Stomach (tissue), 9 donors: ENCODE data around the gene NFILZ. TPM values are rescaled to one million over a fixed set of nuclear protein-coding genes. Genes with fewer than 3 reads are reported as not detected.

Experiments used
- DNase-seq, 2 donors: peaks; one replicate each; pipeline versions ENCODE4 v3.0.0 to v3.0.0-alpha.2; 2013 to 2019
- H3K27ac ChIP-seq, 5 donors: fragments of 200-600 bp in 4 of 5; sonication (generic) in 4 of 5; one replicate each; pipeline ENCODE4 v1.5.1; 2013 to 2019; ENCODE audit warnings: mild to moderate bottlenecking in 1 of 5, moderate library complexity in 1 of 5
- H3K27me3 ChIP-seq, 3 donors: fragments of 200-600 bp; sonication (generic); one replicate each; pipeline ENCODE4 v1.5.1; 2017 to 2019; ENCODE audit warnings: mixed run types in 1 of 3
- H3K36me3 ChIP-seq, 4 donors: fragments of 200-600 bp; sonication (generic); 1 replicate in 3 of 4; 2 replicates in 1 of 4; pipeline ENCODE4 v1.5.1; 2016 to 2019
- H3K4me1 ChIP-seq, 4 donors: fragments of 200-600 bp; sonication (generic); one replicate each; pipeline ENCODE4 v1.5.1; 2016 to 2019
- H3K4me3 ChIP-seq, 4 donors: fragments of 200-600 bp; sonication (generic) in 3 of 4; one replicate each; pipeline ENCODE4 v1.5.1; 2016 to 2019; ENCODE audit warnings: mild to moderate bottlenecking in 1 of 4
- H3K9me3 ChIP-seq, 4 donors: fragments of 200-600 bp; sonication (generic); one replicate each; pipeline ENCODE4 v1.5.1; 2016 to 2019
- EP300 ChIP-seq: sonication (generic); formaldehyde crosslinking; IDR thresholded peaks from one replicate; pipeline ENCODE4 v1.6.1; 2017; ENCODE audit warnings: antibody characterized with exemption
- POLR2A ChIP-seq, 4 donors: fragments of 450-650 bp; IDR thresholded peaks; one replicate each; pipeline ENCODE4 v1.6.1; 2016; ENCODE audit warnings: antibody characterized with exemption in 4 of 4, control low read depth in 2 of 4, mild to moderate bottlenecking in 1 of 4, moderate library complexity in 1 of 4
- POLR2AphosphoS5 ChIP-seq, 3 donors: sonication (generic); formaldehyde crosslinking; IDR thresholded peaks; one replicate each; pipeline ENCODE4 v1.6.1; 2016; ENCODE audit warnings: antibody characterized with exemption in 3 of 3
- WGBS, 5 donors: extraction: QIAGEN DNeasy Blood & Tissue Kit in 3 of 5; methylation state at CpG; one replicate each; pipeline versions ENCODE4 v1.1.5 to v1.1.7; 2013 to 2018; 5-methylcytosine and 5-hydroxymethylcytosine counted together
- intact Hi-C: fragments of 100-400 bp; cut with DNase I; formaldehyde crosslinking; loops from one replicate; pipeline ENCODE4 v1.15.1; 2023; ENCODE audit warnings: low total_unique reads
- polyA plus RNA-seq, 3 donors: library from polyadenylated mRNA; stranded (reverse); fragments of 200-250 nt; gene quantifications; one replicate each; pipeline ENCODE4 v1.2.3, GENCODE V29; 2013
- total RNA-seq, 5 donors: library from RNA; depleted of rRNA; stranded (reverse); fragments of >200 nt; gene quantifications; one replicate each; pipeline versions ENCODE4 v1.1.0 to v1.2.3, GENCODE V29; 2014 to 2016
- TF ChIP-seq, protein P1 (sequence below), 7 experiments: fragments of 450-650 bp in 4 of 7; fragments of 200-600 bp in 3 of 7; sonication (generic) in 3 of 7; IDR thresholded peaks; one replicate each; pipeline ENCODE4 v1.5.1; 2016 to 2019; ENCODE audit warnings: antibody characterized with exemption in 7 of 7, control low read depth in 2 of 7, mild to moderate bottlenecking in 1 of 7
- donor health status: healthy with polysubstance abuse.
- donor health status: Bipolar disorder and iron deficiency.
- donor health status: healthy.

Gene NFILZ
- total and polyA plus RNA-seq, 8 donors, result not detected

- Histone ChIP-seq H3K27me3 (no peaks in the 10 kb centered on the region), H3K9me3 (peaks cover 0 to 9% (median 9%) of the 10 kb centered on the region in 4 donors), H3K36me3 (peaks cover 0 to 82% (median 45%) of the 10 kb centered on the region in 4 donors), H3K27ac (no peak overlapping the region), H3K4me3 (no peak overlapping the region), H3K4me1 (peaks cover 0 to 2% (median 0%) of the 10 kb centered on the region in 4 donors)
- DNase-seq, result no peak
- WGBS, 5 donors, result 89 to 96% (median 90%) methylated on average over 4 to 5 of the region's 5 CpGs
- TF ChIP-seq POLR2AphosphoS5 (IDR thresholded peaks at IDR 0.05) (no peak), POLR2A (IDR thresholded peaks at IDR 0.05) (no peak), EP300 (no peak)
- TF ChIP-seq, protein P1, sequence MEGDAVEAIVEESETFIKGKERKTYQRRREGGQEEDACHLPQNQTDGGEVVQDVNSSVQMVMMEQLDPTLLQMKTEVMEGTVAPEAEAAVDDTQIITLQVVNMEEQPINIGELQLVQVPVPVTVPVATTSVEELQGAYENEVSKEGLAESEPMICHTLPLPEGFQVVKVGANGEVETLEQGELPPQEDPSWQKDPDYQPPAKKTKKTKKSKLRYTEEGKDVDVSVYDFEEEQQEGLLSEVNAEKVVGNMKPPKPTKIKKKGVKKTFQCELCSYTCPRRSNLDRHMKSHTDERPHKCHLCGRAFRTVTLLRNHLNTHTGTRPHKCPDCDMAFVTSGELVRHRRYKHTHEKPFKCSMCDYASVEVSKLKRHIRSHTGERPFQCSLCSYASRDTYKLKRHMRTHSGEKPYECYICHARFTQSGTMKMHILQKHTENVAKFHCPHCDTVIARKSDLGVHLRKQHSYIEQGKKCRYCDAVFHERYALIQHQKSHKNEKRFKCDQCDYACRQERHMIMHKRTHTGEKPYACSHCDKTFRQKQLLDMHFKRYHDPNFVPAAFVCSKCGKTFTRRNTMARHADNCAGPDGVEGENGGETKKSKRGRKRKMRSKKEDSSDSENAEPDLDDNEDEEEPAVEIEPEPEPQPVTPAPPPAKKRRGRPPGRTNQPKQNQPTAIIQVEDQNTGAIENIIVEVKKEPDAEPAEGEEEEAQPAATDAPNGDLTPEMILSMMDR (IDR thresholded peaks at IDR 0.05), result no peak
- intact Hi-C loops, result no loop called here
These were observed 28.6 kb upstream of the NFILZ start for GRCh38 chr19:8601796-8602195.

- peaks cover 0 to 51% (median 31%) of the 10 kb centered on the region in 4 donors for H3K36me3 ChIP-seq
- H3K27me3 ChIP-seq, result peaks cover 0 to 23% (median 8%) of the 10 kb centered on the region in 3 donors
- peaks cover 8 to 37% (median 26%) of the 10 kb centered on the region in 4 donors for H3K4me1 ChIP-seq
- H3K9me3 ChIP-seq, result peaks cover 0 to 9% (median 9%) of the 10 kb centered on the region in 4 donors
- WGBS, 5 donors, result 91 to 96% (median 92%) methylated on average over 5 to 17 of the region's 17 CpGs
- no peak overlapping the region for H3K4me3 ChIP-seq
- TF ChIP-seq EP300 (no peak), POLR2AphosphoS5 (IDR thresholded peaks at IDR 0.05) (no peak), POLR2A (IDR thresholded peaks at IDR 0.05) (no peak)
- TF ChIP-seq, protein P1 (IDR thresholded peaks at IDR 0.05), result no peak
- intact Hi-C loops, result no loop called here
- H3K27ac ChIP-seq, result no peak overlapping the region
- no peak for DNase-seq
These were observed 24.9 kb upstream of the NFILZ start for GRCh38 chr19:8605514-8605913.

DNA sequence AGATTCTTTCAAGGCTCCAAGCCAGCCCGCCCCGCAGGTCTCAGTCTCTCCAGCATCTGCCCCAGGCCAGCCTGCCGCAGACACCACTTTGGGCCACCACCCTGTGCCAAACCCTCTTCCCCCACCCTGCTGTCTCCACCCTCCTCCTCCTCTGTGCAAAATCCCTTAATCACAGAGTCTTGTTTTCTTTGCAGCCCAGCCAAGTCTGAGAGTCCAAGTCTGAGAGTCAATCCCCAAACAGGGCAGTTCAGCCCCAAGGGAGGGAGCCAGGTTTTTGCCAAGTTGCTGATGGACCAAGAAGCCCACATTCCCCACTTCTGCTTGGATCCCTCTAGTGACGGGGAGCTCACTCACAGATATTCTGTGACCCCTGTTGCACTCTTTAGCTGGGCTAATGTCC lies 23.0 kb upstream of the NFILZ start:
- Histone ChIP-seq H3K36me3 (peaks cover 0 to 32% (median 22%) of the 10 kb centered on the region in 4 donors), H3K27ac (no peak overlapping the region), H3K4me1 (peaks cover 11 to 52% (median 34%) of the 10 kb centered on the region in 4 donors), H3K4me3 (no peak overlapping the region), H3K9me3 (peaks cover 0 to 9% (median 9%) of the 10 kb centered on the region in 4 donors), H3K27me3 (peaks cover 0 to 32% (median 8%) of the 10 kb centered on the region in 3 donors)
- TF ChIP-seq, protein P1 (IDR thresholded peaks at IDR 0.05), result no peak
- TF ChIP-seq EP300 (no peak), POLR2A (IDR thresholded peaks at IDR 0.05) (no peak), POLR2AphosphoS5 (IDR thresholded peaks at IDR 0.05) (no peak)
- WGBS, 5 donors, result 44 to 54% (median 53%) methylated on average over 4 of the region's 4 CpGs
- intact Hi-C loops, result no loop called here
- no peak for DNase-seq

- 44 to 63% (median 53%) methylated on average over 5 of the region's 5 CpGs for WGBS, 5 donors
- TF ChIP-seq POLR2A (IDR thresholded peaks at IDR 0.05), result no peak
- TF ChIP-seq, protein P1 (IDR thresholded peaks at IDR 0.05), result no peak
- TF ChIP-seq EP300, result no peak
- no peak for TF ChIP-seq POLR2AphosphoS5 (IDR thresholded peaks at IDR 0.05)
- H3K36me3 ChIP-seq, result peaks cover 0 to 18% (median 10%) of the 10 kb centered on the region in 4 donors
- no peak for DNase-seq
- H3K27me3 ChIP-seq, result peaks cover 0 to 32% (median 8%) of the 10 kb centered on the region in 3 donors
- H3K9me3 ChIP-seq, result peaks cover 0 to 9% (median 9%) of the 10 kb centered on the region in 4 donors
- peak overlapping the region in 4 of 5 donors; percentile 71 to 86 (median 82) for H3K27ac ChIP-seq
- H3K4me3 ChIP-seq, result peak overlapping the region; percentile 51 to 61 (median 52)
- peaks cover 11 to 52% (median 34%) of the 10 kb centered on the region in 4 donors for H3K4me1 ChIP-seq
- intact Hi-C loops, result no loop called here
These were observed 21.5 kb upstream of the NFILZ start for GRCh38 chr19:8608941-8609278.
